Measurements from ENCODE around the gene RASSF3. TPM values are rescaled to one million over a fixed set of nuclear protein-coding genes. Genes with fewer than 3 reads are reported as not detected.

The RASSF3 gene
- total RNA-seq, 2 experiments from 2014 or later, result 40.4 to 41.6 TPM

DNA sequence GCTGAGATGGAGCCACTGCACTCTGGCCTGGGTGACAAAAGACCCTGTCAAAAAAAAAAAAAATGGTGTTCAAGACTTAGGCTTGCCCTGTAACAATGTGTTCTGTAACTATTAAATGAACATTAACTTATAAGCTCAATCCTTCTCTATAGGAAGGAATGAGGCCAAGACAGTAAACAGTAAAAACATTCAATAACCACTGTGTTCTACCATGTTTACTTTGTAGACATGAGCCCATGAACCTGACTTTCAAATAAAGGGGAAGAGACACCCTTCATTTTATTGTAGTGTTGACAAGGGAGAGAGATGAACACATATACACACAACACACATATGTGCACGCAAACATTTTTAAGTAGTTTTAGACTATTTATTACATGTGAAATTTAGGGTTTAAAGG lies 20.1 kb upstream of the RASSF3 start:
- Mint-ChIP-seq H3K9me3 (no peaks in the 10 kb centered on the region), H3K27ac (no peak overlapping the region), H3K27me3 (no peaks in the 10 kb centered on the region), H3K4me3 (no peak overlapping the region), H3K36me3 (ENCODE audit: low read depth) (no peaks in the 10 kb centered on the region), H3K4me1 (ENCODE audit: low read depth) (peaks cover under 1% of the 10 kb centered on the region)
- no peak for TF ChIP-seq CTCF (IDR thresholded peaks at IDR 0.05)
- intact Hi-C loops (cut with micrococcal nuclease), result no loop called here
- POLR2A ChIA-PET, result interaction anchor here (0.6 kb wide), 1 partner anchor 18 kb away, joined by 3 read pairs; no protein-coding TSS in a partner anchor
- DNase-seq, result no peak
- no peak for ATAC-seq
- CTCF ChIA-PET, result interaction anchor here (1.3 kb wide), 1 partner anchor 41 kb away, joined by 7 read pairs; no protein-coding TSS in a partner anchor

GRCh38 chr12:64595863-64596793 lies 14.2 kb upstream of the RASSF3 start:
- Mint-ChIP-seq H3K4me3 (no peak overlapping the region), H3K27ac (no peak overlapping the region), H3K36me3 (ENCODE audit: low read depth) (no peaks in the 10 kb centered on the region), H3K9me3 (peaks cover 1% of the 10 kb centered on the region), H3K27me3 (no peaks in the 10 kb centered on the region), H3K4me1 (ENCODE audit: low read depth) (peaks cover 29% of the 10 kb centered on the region)
- ChIA-PET POLR2A (interaction anchor here (1.2 kb wide), 1 partner anchor 98 kb away, joined by 3 read pairs; no protein-coding TSS in a partner anchor), CTCF (interaction anchor here (1.3 to 1.7 kb wide), 3 partner anchors 8 to 47 kb away, joined by 3 to 4 read pairs (median 3); no protein-coding TSS in a partner anchor)
- no peak for ATAC-seq
- TF ChIP-seq CTCF (IDR thresholded peaks at IDR 0.05), result no peak
- no peak for DNase-seq
- intact Hi-C loops (cut with micrococcal nuclease), result no loop called here

DNA sequence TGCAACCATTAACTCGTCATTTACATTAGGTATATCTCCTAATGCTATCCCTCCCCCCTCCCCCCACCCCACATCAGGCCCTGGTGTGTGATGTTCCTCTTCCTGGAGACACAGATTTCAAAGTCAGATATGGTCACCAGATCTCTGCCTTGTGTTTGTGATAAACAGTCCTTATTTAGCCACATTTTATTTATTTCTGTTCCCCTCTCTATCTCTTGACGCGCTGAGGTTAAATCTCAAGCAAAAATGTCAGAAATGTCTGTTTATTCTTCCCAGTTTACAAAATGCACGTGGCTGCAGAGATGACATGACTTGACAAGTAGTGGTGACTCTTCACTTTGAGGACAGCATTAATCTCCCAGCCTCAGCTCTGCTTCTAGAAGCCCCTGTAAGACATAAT lies 11.5 kb upstream of the RASSF3 start:
- Mint-ChIP-seq H3K4me3 (no peak overlapping the region), H3K27me3 (no peaks in the 10 kb centered on the region), H3K4me1 (ENCODE audit: low read depth) (peaks cover 29% of the 10 kb centered on the region), H3K27ac (no peak overlapping the region), H3K36me3 (ENCODE audit: low read depth) (no peaks in the 10 kb centered on the region), H3K9me3 (peaks cover 1% of the 10 kb centered on the region)
- intact Hi-C loops (cut with micrococcal nuclease), result no loop called here
- ChIA-PET POLR2A (no interaction called here), CTCF (interaction anchor here (0.9 kb wide), 1 partner anchor 11 kb away, joined by 3 read pairs; no protein-coding TSS in a partner anchor)
- ATAC-seq (peak; percentile 15), DNase-seq (no peak)
- no peak for TF ChIP-seq CTCF (IDR thresholded peaks at IDR 0.05)

GRCh38 chr12:64600164-64600561 lies 10.1 kb upstream of the RASSF3 start:
- ATAC-seq, result no peak
- H3K9me3 Mint-ChIP-seq, result peaks cover 1% of the 10 kb centered on the region
- ChIA-PET CTCF (interaction anchor here (0.8 to 5.0 kb wide), 2 partner anchors 8 to 51 kb away, joined by 3 to 20 read pairs; no protein-coding TSS in a partner anchor), POLR2A (interaction anchor here (0.9 to 1.2 kb wide), 2 partner anchors 9 to 85 kb away, joined by 3 read pairs; no protein-coding TSS in a partner anchor)
- H3K36me3 Mint-ChIP-seq (ENCODE audit: low read depth), result no peaks in the 10 kb centered on the region
- intact Hi-C loops (cut with micrococcal nuclease), result no loop called here
- DNase-seq, result no peak
- TF ChIP-seq CTCF (IDR thresholded peaks at IDR 0.05), result no peak
- peak overlapping the region; percentile 7 for H3K27ac Mint-ChIP-seq
- H3K27me3 Mint-ChIP-seq, result no peaks in the 10 kb centered on the region
- peaks cover 29% of the 10 kb centered on the region for H3K4me1 Mint-ChIP-seq (ENCODE audit: low read depth)
- no peak overlapping the region for H3K4me3 Mint-ChIP-seq
